ENCODE data around the gene MAD1L1. TPM values are rescaled to one million over a fixed set of nuclear protein-coding genes. Genes with fewer than 3 reads are reported as not detected.

MAD1L1 gene
- total RNA-seq: 30.7 and 60.0 TPM in 2 replicates

DNA sequence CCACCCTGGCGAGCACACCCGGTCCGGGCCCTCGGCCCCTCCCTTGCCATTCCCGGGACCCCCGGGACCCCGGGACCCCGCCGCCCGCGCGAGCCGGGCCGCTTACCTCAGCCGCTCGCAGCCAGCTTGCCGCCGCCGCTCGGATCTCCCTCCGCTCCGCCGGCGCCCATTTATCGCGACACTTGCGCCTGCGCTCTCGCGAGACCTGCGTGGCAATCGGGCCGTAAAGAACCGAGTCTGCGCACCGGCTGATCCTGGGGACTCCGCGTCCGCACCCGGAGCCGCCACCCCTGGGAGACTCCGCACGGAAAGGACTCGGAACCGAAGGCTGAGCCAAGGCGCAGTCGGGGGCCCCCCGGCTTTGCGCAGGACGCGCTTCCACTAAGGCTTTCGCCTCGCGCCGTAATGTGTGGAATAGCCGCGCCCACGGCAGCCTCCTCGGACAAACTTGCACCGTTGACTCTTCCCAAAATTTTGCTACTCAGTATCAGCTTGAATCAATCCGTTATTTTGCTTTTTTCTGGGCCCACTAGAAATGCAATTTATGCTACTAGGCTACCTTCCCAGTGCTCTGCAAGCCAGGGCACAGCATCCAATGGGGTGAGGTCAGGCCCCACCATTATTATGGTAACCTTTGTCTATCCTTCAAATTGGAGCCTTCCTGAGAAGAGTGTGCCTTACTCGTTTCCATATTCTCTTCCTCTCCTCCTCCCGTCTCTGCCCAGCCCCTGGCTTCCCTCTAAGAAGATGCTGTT is at the start of gene MAD1L1:
Gene MAD1L1, minus strand, starts transcription at position 180 of the 755 bp plus-strand sequence. CDS start 2,812 bp downstream, outside the sequence.

GRCh38 chr7:2241580-2242540 is 9.1 kb upstream of the MAD1L1 start, which contains the start of the genes MRM2 and NUDT1:
MRM2 (minus strand) TSS chr7:2242205; CDS start chr7:2242169, 36 bp downstream.
NUDT1 (plus strand) TSS chr7:2242226; CDS start chr7:2244575, 2,349 bp downstream.

Other genes starting within 250 kb of the MAD1L1 start
- 16.1 and 31.8 TPM in 2 replicates for gene MRM2, start 9.3 kb upstream of the MAD1L1 start, total RNA-seq
- gene NUDT1, start 9.3 kb upstream of the MAD1L1 start, total RNA-seq: 16.3 and 42.6 TPM in 2 replicates
- gene SNX8, start 81.5 kb upstream of the MAD1L1 start, total RNA-seq: 11.3 and 24.2 TPM in 2 replicates
- gene EIF3B, start 121.9 kb upstream of the MAD1L1 start, total RNA-seq: 199 and 264 TPM in 2 replicates
- 2.8 and 6.1 TPM in 2 replicates for gene CHST12, start 170.7 kb upstream of the MAD1L1 start, total RNA-seq
- not detected in 2 replicates for gene GRIFIN, start 243.5 kb upstream of the MAD1L1 start, total RNA-seq